GM12878 (cell line): ENCODE data around the gene UBP1.

Source experiments
- CTCF ChIP-seq, 3 experiments: IDR thresholded peaks in 2 of 3; conservative IDR thresholded peaks in 1 of 3; 2 replicates each; pipeline ENCODE4 v1.5.1; 2011; ENCODE audit warnings: low read depth in 3 of 3, low read length in 3 of 3, mild to moderate bottlenecking in 3 of 3, control low read depth in 2 of 3, moderate library complexity in 2 of 3, inconsistent platforms in 1 of 3, mixed read lengths in 1 of 3; ENCODE audit not compliant: control insufficient read depth in 2 of 3, insufficient read depth in 1 of 3; ENCODE audit errors: extremely low read depth in 1 of 3
- HDGF ChIP-seq: fragments of 450-650 bp; IDR thresholded peaks from 2 replicates; pipeline ENCODE4 v1.6.1; 2016; ENCODE audit warnings: antibody characterized with exemption
- MAX ChIP-seq: IDR thresholded peaks from 2 replicates; pipeline ENCODE4 v1.6.1; 2012; ENCODE audit warnings: low read depth, low read length, improper control_type of control experiment
- NFYB ChIP-seq: IDR thresholded peaks from 2 replicates; pipeline ENCODE4 v1.6.1; 2011; ENCODE audit warnings: low read depth, mild to moderate bottlenecking, low read length, improper control_type of control experiment, moderate library complexity; ENCODE audit not compliant: insufficient read depth
- NR2C2 ChIP-seq: IDR thresholded peaks from 2 replicates; pipeline ENCODE4 v1.6.1; 2011; ENCODE audit warnings: borderline replicate concordance, low read depth; ENCODE audit not compliant: control insufficient read depth, insufficient read length
- POLR2A ChIP-seq: IDR thresholded peaks from 2 replicates; pipeline ENCODE4 v1.6.1; 2011; ENCODE audit warnings: low read depth, mild to moderate bottlenecking, low read length
- SIX5 ChIP-seq: IDR thresholded peaks from 2 replicates; pipeline ENCODE4 v1.6.1; 2011; ENCODE audit warnings: mild to moderate bottlenecking, low read depth, low read length, moderate library complexity; ENCODE audit not compliant: severe bottlenecking
- SREBF2 ChIP-seq: IDR thresholded peaks from 2 replicates; pipeline ENCODE4 v1.6.1; 2012; ENCODE audit warnings: mild to moderate bottlenecking, low read length
- TCF7 ChIP-seq: IDR thresholded peaks from 2 replicates; pipeline ENCODE4 v1.6.1; 2014; ENCODE audit warnings: antibody characterized with exemption, borderline replicate concordance
- YBX1 ChIP-seq: fragments of 450-650 bp; IDR thresholded peaks from 2 replicates; pipeline ENCODE4 v1.6.1; 2016; ENCODE audit warnings: antibody characterized with exemption
- ZBED1 ChIP-seq: IDR thresholded peaks from 2 replicates; pipeline ENCODE4 v1.6.1; 2016; ENCODE audit warnings: borderline replicate concordance
- ZBTB11 ChIP-seq: fragments of 450-650 bp; formaldehyde crosslinking; IDR thresholded peaks from 2 replicates; pipeline ENCODE4 v1.5.0; 2022; ENCODE audit warnings: mild to moderate bottlenecking, missing genetic modification characterization
- ZNF24 ChIP-seq: fragments of 450-650 bp; IDR thresholded peaks from 2 replicates; pipeline ENCODE4 v1.6.1; 2017; ENCODE audit warnings: antibody characterized with exemption, mild to moderate bottlenecking

GRCh38 chr3:33458446-33458845 is 18.2 kb upstream of the UBP1 start:
- no peak for TF ChIP-seq MAX
- TF ChIP-seq ZNF24, result no peak
- TF ChIP-seq YBX1, result no peak
- TF ChIP-seq TCF7, result no peak
- TF ChIP-seq SIX5, result no peak
- TF ChIP-seq ZBTB11 (CRISPR knock-in tag), result no peak
- no peak for TF ChIP-seq CTCF (IDR thresholded peaks at IDR 0.05 in 2 of 3, conservative IDR thresholded peaks at IDR 0.05 in 1 of 3; ENCODE audit: control insufficient read depth in 2 of 3, extremely low read depth in 1 of 3, insufficient read depth in 1 of 3, low read depth in 3 of 3, low read length in 3 of 3)
- TF ChIP-seq NFYB, result no peak
- no peak for TF ChIP-seq SREBF2
- no peak for TF ChIP-seq NR2C2
- no peak for TF ChIP-seq POLR2A
- TF ChIP-seq HDGF, result no peak
- TF ChIP-seq ZBED1, result no peak
